ENCODE measurements around the gene RIMS4. TPM values are rescaled to one million over a fixed set of nuclear protein-coding genes. Genes with fewer than 3 reads are reported as not detected.

The RIMS4 gene
- total and polyA plus RNA-seq, 9 donors = 0.95 to 17.2 (median 3.4) TPM

DNA sequence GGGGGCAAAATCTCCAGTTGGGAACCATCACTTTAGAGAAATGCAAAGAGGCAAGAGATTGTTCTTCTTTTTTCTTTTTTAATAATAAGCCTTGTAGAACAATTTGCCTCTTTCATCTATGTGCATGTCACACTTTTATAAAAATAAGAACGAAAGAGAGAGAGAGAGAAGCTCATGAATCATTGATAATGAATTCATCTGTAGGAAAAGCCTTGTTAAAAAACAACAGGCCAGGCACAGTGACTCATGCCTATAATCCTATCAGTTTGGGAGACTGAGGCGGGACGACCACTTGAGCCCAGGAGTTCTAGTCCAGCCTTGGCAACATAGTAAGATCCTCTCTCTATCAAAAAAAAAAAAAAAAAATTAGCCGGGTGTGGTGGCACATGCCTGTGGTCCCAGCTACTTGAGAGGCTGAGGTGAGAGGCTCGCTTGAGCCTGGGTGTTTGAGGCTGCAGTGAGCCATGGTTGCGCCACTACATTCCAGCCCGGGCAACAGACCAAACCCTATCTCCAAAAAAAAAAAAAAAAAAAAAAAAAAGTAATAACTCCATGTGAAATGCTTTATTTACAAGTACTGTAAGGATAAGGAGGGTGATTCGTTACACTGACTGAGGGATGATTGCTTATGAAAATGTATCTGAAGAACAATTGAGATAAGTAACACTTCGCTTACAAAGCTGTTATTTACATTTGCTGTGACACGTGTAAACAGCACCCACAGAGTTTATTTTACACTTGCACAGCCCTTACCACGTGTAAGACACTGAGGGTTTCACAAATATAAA lies 89.2 kb downstream of the RIMS4 start:
- H3K9me3 ChIP-seq = no peaks in the 10 kb centered on the region
- DNase-seq = peak; percentile 73 to 81 (median 78)
- no peaks in the 10 kb centered on the region for H3K36me3 ChIP-seq
- TF ChIP-seq EP300 (IDR thresholded peaks at IDR 0.05) = no peak
- TF ChIP-seq POLR2A (IDR thresholded peaks at IDR 0.05) = no peak
- TF ChIP-seq, protein P1, sequence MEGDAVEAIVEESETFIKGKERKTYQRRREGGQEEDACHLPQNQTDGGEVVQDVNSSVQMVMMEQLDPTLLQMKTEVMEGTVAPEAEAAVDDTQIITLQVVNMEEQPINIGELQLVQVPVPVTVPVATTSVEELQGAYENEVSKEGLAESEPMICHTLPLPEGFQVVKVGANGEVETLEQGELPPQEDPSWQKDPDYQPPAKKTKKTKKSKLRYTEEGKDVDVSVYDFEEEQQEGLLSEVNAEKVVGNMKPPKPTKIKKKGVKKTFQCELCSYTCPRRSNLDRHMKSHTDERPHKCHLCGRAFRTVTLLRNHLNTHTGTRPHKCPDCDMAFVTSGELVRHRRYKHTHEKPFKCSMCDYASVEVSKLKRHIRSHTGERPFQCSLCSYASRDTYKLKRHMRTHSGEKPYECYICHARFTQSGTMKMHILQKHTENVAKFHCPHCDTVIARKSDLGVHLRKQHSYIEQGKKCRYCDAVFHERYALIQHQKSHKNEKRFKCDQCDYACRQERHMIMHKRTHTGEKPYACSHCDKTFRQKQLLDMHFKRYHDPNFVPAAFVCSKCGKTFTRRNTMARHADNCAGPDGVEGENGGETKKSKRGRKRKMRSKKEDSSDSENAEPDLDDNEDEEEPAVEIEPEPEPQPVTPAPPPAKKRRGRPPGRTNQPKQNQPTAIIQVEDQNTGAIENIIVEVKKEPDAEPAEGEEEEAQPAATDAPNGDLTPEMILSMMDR (IDR thresholded peaks at IDR 0.05) = no peak
- peak overlapping the region; percentile 41 to 55 for H3K27ac ChIP-seq
- WGBS, 3 donors = 8 to 19% (median 11%) methylated on average over 11 of the region's 11 CpGs
- no peaks in the 10 kb centered on the region for H3K27me3 ChIP-seq
- peaks cover 21% of the 10 kb centered on the region for H3K4me1 ChIP-seq (ENCODE audit: insufficient read depth)
- intact Hi-C loops (cut with DNase I) = no loop called here
- no peak overlapping the region for H3K4me3 ChIP-seq

GRCh38 chr20:44720621-44720996 lies 89.7 kb downstream of the RIMS4 start:
- Histone ChIP-seq H3K9me3 (no peaks in the 10 kb centered on the region), H3K27ac (peak overlapping the region; percentile 41 to 43), H3K4me3 (no peak overlapping the region), H3K36me3 (no peaks in the 10 kb centered on the region), H3K4me1 (ENCODE audit: insufficient read depth) (peaks cover 26% of the 10 kb centered on the region), H3K27me3 (no peaks in the 10 kb centered on the region)
- no peak for TF ChIP-seq EP300 (IDR thresholded peaks at IDR 0.05)
- TF ChIP-seq, protein P1 (IDR thresholded peaks at IDR 0.05) = no peak
- intact Hi-C loops (cut with DNase I) = no loop called here
- 55 to 63% (median 61%) methylated on average over 7 of the region's 7 CpGs for WGBS, 3 donors
- DNase-seq = peak in 2 of 5 donors; percentile 33 to 41

DNA sequence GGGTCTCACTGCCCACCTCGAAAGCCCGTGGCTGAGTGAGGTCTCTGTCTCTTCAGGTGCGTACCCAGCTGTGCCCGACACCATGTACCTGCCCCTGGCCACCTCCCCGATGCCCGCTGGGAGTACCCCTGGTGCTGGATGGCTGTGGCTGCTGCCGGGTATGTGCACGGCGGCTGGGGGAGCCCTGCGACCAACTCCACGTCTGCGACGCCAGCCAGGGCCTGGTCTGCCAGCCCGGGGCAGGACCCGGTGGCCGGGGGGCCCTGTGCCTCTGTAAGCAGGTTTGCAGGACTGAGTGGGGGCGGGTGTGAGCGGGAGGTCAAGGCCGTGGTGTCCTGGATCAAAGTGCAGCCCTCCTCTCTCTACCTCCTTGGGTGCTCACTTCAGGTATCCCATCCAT lies 90.5 kb downstream of the RIMS4 start:
- TF ChIP-seq POLR2A (IDR thresholded peaks at IDR 0.05) (no peak), EP300 (IDR thresholded peaks at IDR 0.05) (no peak)
- TF ChIP-seq, protein P1 (IDR thresholded peaks at IDR 0.05) = no peak
- no peaks in the 10 kb centered on the region for H3K9me3 ChIP-seq
- no peaks in the 10 kb centered on the region for H3K36me3 ChIP-seq
- intact Hi-C loops (cut with DNase I) = no loop called here
- H3K4me1 ChIP-seq (ENCODE audit: insufficient read depth) = peaks cover 28% of the 10 kb centered on the region
- 88 to 93% (median 92%) methylated on average over 19 of the region's 19 CpGs for WGBS, 3 donors
- H3K27me3 ChIP-seq = no peaks in the 10 kb centered on the region
- peak in 3 of 5 donors; percentile 32 to 54 (median 51) for DNase-seq
- H3K4me3 ChIP-seq = no peak overlapping the region
- peak overlapping the region; percentile 41 to 43 for H3K27ac ChIP-seq

- Histone ChIP-seq H3K36me3 (no peaks in the 10 kb centered on the region), H3K4me3 (no peak overlapping the region), H3K27me3 (no peaks in the 10 kb centered on the region), H3K4me1 (ENCODE audit: insufficient read depth) (peaks cover 33% of the 10 kb centered on the region), H3K9me3 (no peaks in the 10 kb centered on the region), H3K27ac (peak overlapping the region; percentile 41 to 43)
- peak in 3 of 5 donors; percentile 25 to 57 (median 47) for DNase-seq
- intact Hi-C loops (cut with DNase I) = no loop called here
- 68 to 88% (median 81%) methylated on average over 10 of the region's 10 CpGs for WGBS, 3 donors
- TF ChIP-seq, protein P1 (IDR thresholded peaks at IDR 0.05) = no peak
- TF ChIP-seq EP300 (IDR thresholded peaks at IDR 0.05) = no peak
- no peak for TF ChIP-seq POLR2A (IDR thresholded peaks at IDR 0.05)
Observed at GRCh38 chr20:44717986-44718385, 92.4 kb downstream of the RIMS4 start.

Measured in ovary (tissue), 9 donors.